Panc1 (cell line): ENCODE results near the gene GLT1D1. TPM values are rescaled to one million over a fixed set of nuclear protein-coding genes. Genes with fewer than 3 reads are reported as not detected.

Source experiments
- ATAC-seq: fragments of 200-7000 bp; cut with Tn5 transposase; 2 replicates; pipeline ENCODE4 v1.9.1; 2020; ENCODE audit warnings: mild to moderate bottlenecking, moderate library complexity
- BruUV-seq: library from RNA; stranded (reverse); fragments of 400-500 nt; replicated peaks from 2 replicates; lab custom pipeline; 2021; lab: Mats Ljungman, UMichigan
- CTCF ChIA-PET: fragments of 300-600 bp; sonication (Branson Sonifier 250); formaldehyde crosslinking; loops from one replicate; lab custom pipeline; 2022; ENCODE audit warnings: antibody characterized with exemption; lab: Charles Lee
- POLR2A ChIA-PET: fragments of 300-600 bp; sonication (Branson Sonifier 250); formaldehyde crosslinking; loops from one replicate; lab custom pipeline; 2022; ENCODE audit warnings: antibody characterized with exemption; lab: Charles Lee
- DNase-seq: peaks from one replicate; pipeline ENCODE4 v3.0.0-alpha.2; 2010; ENCODE audit warnings: low read depth, low spot score
- H3K27ac ChIP-seq: 2 replicates; pipeline ENCODE4 v1.5.1; 2011; ENCODE audit warnings: mild to moderate bottlenecking, low read length, inconsistent platforms
- H3K27me3 ChIP-seq: fragments of 200-500 bp; sonication (Bioruptor generic); 2 replicates; pipeline ENCODE4 v1.6.0; 2014; ENCODE audit warnings: low read length, inconsistent platforms; ENCODE audit not compliant: control insufficient read depth, insufficient read depth
- H3K36me3 ChIP-seq: fragments of 200-500 bp; sonication (Bioruptor generic); 2 replicates; pipeline ENCODE4 v1.5.1; 2014; ENCODE audit warnings: inconsistent platforms, mild to moderate bottlenecking, low read length, moderate library complexity; ENCODE audit not compliant: control insufficient read depth, insufficient read depth
- H3K4me1 ChIP-seq: 2 replicates; pipeline ENCODE4 v1.5.1; 2011; ENCODE audit warnings: inconsistent platforms, mild to moderate bottlenecking, low read length, moderate library complexity; ENCODE audit not compliant: control insufficient read depth, insufficient read depth
- H3K4me3 ChIP-seq, 2 experiments: 2 replicates each; pipeline ENCODE4 v1.5.1; 2011 to 2012; ENCODE audit warnings: low read depth in 2 of 2, low read length in 2 of 2, mild to moderate bottlenecking in 2 of 2, inconsistent platforms in 1 of 2, moderate library complexity in 1 of 2
- H3K9me3 ChIP-seq: fragments of 200-500 bp; sonication (Bioruptor generic); 2 replicates; pipeline ENCODE4 v1.5.1; 2014; ENCODE audit warnings: low read depth, mild to moderate bottlenecking, inconsistent platforms, low read length, moderate library complexity; ENCODE audit not compliant: control insufficient read depth, insufficient read depth
- POLR2AphosphoS5 ChIP-seq: IDR thresholded peaks from 2 replicates; pipeline ENCODE4 v1.6.1; 2012; ENCODE audit warnings: mild to moderate bottlenecking, low read depth, low read length, moderate library complexity
- SIN3A ChIP-seq: IDR thresholded peaks from 2 replicates; pipeline ENCODE4 v1.6.1; 2012; ENCODE audit warnings: low read depth, mild to moderate bottlenecking, low read length, moderate library complexity, borderline replicate concordance; ENCODE audit not compliant: insufficient read depth
- TCF7L2 ChIP-seq: IDR thresholded peaks from 2 replicates; pipeline ENCODE4 v1.6.1; 2011; ENCODE audit warnings: mild to moderate bottlenecking, low read depth, low read length, inconsistent platforms
- in situ Hi-C: cut with HindIII; loops from 2 replicates; pipeline ENCODE4 v1.10.0; 2016; ENCODE audit warnings: low sequenced_read_pairs, low pct_unique_long_range_greater_than_20kb
- intact Hi-C: fragments of 100-400 bp; cut with micrococcal nuclease; formaldehyde crosslinking; loops from one replicate; pipeline ENCODE4 v1.10.0; 2022; ENCODE audit not compliant: unreplicated experiment
- total RNA-seq: library from RNA; stranded (reverse); gene quantifications from one replicate; pipeline ENCODE4 v1.2.1, GENCODE V29; 2021; ENCODE audit not compliant: unreplicated experiment
- TF ChIP-seq, protein P1 (sequence below): fragments of 450-650 bp; IDR thresholded peaks from 2 replicates; pipeline ENCODE4 v1.5.1; 2017; ENCODE audit warnings: mild to moderate bottlenecking
- TF ChIP-seq, protein P2 (sequence below), 2 experiments: IDR thresholded peaks; 2 replicates each; pipeline ENCODE4 v1.6.1; 2011 to 2012; ENCODE audit warnings: low read depth in 2 of 2, control low read depth in 1 of 2, low read length in 1 of 2, mild to moderate bottlenecking in 1 of 2, moderate library complexity in 1 of 2; ENCODE audit not compliant: insufficient read depth in 1 of 2

GLT1D1 gene
- total RNA-seq, 1 experiment from 2014 or later = not detected

- in situ Hi-C loops = no loop called here
- POLR2A ChIA-PET = no interaction called here
- TF ChIP-seq POLR2AphosphoS5 = no peak
- TF ChIP-seq, protein P1, sequence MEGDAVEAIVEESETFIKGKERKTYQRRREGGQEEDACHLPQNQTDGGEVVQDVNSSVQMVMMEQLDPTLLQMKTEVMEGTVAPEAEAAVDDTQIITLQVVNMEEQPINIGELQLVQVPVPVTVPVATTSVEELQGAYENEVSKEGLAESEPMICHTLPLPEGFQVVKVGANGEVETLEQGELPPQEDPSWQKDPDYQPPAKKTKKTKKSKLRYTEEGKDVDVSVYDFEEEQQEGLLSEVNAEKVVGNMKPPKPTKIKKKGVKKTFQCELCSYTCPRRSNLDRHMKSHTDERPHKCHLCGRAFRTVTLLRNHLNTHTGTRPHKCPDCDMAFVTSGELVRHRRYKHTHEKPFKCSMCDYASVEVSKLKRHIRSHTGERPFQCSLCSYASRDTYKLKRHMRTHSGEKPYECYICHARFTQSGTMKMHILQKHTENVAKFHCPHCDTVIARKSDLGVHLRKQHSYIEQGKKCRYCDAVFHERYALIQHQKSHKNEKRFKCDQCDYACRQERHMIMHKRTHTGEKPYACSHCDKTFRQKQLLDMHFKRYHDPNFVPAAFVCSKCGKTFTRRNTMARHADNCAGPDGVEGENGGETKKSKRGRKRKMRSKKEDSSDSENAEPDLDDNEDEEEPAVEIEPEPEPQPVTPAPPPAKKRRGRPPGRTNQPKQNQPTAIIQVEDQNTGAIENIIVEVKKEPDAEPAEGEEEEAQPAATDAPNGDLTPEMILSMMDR = no peak
- TF ChIP-seq TCF7L2 = no peak
- Histone ChIP-seq H3K4me1 (no peaks in the 10 kb centered on the region), H3K27me3 (no peaks in the 10 kb centered on the region), H3K36me3 (no peaks in the 10 kb centered on the region), H3K27ac (no peak overlapping the region), H3K4me3 (no peak overlapping the region), H3K9me3 (no peaks in the 10 kb centered on the region)
- DNase-seq (no peak), ATAC-seq (no peak)
- intact Hi-C loops = no loop called here
- BruUV-seq = no TSS peak
- CTCF ChIA-PET = no interaction called here
These were observed 93.9 kb downstream of the GLT1D1 start for GRCh38 chr12:128947209-128947608.

DNA sequence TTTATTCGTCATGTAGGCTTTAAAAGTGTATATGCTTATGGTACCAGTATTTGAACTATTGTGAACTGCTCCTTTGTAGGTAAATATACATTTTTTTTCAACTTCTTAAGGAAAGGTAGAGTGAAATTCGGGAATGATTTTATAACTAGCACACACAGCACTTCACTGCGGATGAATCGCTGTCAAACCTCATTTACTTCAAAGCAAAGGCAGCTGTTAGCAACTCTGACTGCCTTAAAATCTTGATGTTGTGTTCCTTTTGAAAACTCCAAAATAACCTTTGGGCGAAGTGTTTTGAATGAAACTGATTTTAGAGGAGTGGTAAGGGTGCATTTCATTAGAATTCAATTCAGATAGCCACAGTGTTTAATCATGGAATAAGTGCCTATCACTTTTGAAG, 95.8 kb downstream of the GLT1D1 start:
- in situ Hi-C loops = no loop called here
- Histone ChIP-seq H3K4me1 (no peaks in the 10 kb centered on the region), H3K36me3 (no peaks in the 10 kb centered on the region), H3K27ac (no peak overlapping the region), H3K27me3 (no peaks in the 10 kb centered on the region), H3K9me3 (no peaks in the 10 kb centered on the region), H3K4me3 (no peak overlapping the region)
- TF ChIP-seq, protein P1 = no peak
- TF ChIP-seq, protein P2, sequence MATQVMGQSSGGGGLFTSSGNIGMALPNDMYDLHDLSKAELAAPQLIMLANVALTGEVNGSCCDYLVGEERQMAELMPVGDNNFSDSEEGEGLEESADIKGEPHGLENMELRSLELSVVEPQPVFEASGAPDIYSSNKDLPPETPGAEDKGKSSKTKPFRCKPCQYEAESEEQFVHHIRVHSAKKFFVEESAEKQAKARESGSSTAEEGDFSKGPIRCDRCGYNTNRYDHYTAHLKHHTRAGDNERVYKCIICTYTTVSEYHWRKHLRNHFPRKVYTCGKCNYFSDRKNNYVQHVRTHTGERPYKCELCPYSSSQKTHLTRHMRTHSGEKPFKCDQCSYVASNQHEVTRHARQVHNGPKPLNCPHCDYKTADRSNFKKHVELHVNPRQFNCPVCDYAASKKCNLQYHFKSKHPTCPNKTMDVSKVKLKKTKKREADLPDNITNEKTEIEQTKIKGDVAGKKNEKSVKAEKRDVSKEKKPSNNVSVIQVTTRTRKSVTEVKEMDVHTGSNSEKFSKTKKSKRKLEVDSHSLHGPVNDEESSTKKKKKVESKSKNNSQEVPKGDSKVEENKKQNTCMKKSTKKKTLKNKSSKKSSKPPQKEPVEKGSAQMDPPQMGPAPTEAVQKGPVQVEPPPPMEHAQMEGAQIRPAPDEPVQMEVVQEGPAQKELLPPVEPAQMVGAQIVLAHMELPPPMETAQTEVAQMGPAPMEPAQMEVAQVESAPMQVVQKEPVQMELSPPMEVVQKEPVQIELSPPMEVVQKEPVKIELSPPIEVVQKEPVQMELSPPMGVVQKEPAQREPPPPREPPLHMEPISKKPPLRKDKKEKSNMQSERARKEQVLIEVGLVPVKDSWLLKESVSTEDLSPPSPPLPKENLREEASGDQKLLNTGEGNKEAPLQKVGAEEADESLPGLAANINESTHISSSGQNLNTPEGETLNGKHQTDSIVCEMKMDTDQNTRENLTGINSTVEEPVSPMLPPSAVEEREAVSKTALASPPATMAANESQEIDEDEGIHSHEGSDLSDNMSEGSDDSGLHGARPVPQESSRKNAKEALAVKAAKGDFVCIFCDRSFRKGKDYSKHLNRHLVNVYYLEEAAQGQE (IDR thresholded peaks at IDR 0.05; ENCODE audit: insufficient read depth in 1 of 2, low read depth in 2 of 2, low read length in 1 of 2) = no peak
- TF ChIP-seq TCF7L2 (no peak), SIN3A (no peak), POLR2AphosphoS5 (no peak)
- ATAC-seq (no peak), DNase-seq (no peak)
- ChIA-PET POLR2A (no interaction called here), CTCF (no interaction called here)
- intact Hi-C loops = no loop called here
- no TSS peak for BruUV-seq
